SU-DHL-6 (cell line): ENCODE data around the gene RITA1.

Source experiments
- CTCF ChIP-seq: fragments of 200-600 bp; sonication (generic); IDR thresholded peaks from one replicate; pipeline ENCODE4 v1.5.1; 2017; ENCODE audit warnings: antibody characterized with exemption, mild to moderate bottlenecking, low read length, moderate library complexity; ENCODE audit not compliant: insufficient read depth, poor library complexity, severe bottlenecking
- EZH2phosphoT487 ChIP-seq: fragments of 200-600 bp; sonication (generic), shearing (Covaris generic); conservative IDR thresholded peaks from 2 replicates; pipeline ENCODE4 v1.6.1; 2018; ENCODE audit warnings: mild to moderate bottlenecking, antibody characterized with exemption, low read length, moderate library complexity, mixed read lengths

- TF ChIP-seq CTCF (no peak), EZH2phosphoT487 (no peak)
Measured at GRCh38 chr12:113208041-113208934, 22.8 kb downstream of the RITA1 start.
